Measurements from ENCODE around the gene MME. TPM values are rescaled to one million over a fixed set of nuclear protein-coding genes. Genes with fewer than 3 reads are reported as not detected.

Gene MME
- total and polyA plus RNA-seq, 2 of the 8 experiments (the other 6 are each of a cell fraction or from before 2014, with no cell fraction given) = 5.0 to 39.6 TPM

DNA sequence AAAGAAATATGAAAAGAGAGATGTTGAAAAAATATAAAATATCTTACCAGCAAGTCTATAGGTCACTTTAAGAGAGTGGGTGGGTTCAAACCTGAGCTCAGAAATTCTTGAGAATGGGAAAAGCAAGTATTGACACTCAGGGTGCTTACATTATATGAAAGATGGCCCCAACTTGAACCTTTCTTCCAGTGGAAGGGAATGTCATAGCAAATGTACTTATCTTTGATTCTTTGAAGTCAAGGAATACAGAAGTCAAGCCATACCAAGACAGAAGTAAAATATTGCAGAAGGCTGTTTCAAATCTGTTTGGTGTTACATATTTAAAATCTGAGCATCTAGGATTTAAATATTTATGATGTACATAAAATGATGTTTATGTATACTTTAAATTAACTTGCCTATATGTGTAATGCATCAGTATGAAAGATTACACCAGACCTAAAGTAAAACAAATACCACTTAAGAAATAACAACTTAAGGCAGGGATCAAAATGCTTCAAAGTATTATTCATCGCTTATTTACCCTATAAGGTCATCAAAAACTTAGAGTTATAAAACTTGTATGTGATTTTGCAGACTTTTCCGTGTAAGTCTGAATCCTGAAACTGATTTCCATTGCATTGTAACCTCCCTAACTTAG lies 8.7 kb downstream of the MME start (continued):
- TF ChIP-seq, protein P1, sequence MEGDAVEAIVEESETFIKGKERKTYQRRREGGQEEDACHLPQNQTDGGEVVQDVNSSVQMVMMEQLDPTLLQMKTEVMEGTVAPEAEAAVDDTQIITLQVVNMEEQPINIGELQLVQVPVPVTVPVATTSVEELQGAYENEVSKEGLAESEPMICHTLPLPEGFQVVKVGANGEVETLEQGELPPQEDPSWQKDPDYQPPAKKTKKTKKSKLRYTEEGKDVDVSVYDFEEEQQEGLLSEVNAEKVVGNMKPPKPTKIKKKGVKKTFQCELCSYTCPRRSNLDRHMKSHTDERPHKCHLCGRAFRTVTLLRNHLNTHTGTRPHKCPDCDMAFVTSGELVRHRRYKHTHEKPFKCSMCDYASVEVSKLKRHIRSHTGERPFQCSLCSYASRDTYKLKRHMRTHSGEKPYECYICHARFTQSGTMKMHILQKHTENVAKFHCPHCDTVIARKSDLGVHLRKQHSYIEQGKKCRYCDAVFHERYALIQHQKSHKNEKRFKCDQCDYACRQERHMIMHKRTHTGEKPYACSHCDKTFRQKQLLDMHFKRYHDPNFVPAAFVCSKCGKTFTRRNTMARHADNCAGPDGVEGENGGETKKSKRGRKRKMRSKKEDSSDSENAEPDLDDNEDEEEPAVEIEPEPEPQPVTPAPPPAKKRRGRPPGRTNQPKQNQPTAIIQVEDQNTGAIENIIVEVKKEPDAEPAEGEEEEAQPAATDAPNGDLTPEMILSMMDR (IDR thresholded peaks at IDR 0.05; ENCODE audit: control extremely low read depth in 1 of 3, insufficient read depth in 1 of 3, low read depth in 1 of 3, low read length in 3 of 3) = no peak
- no peak for TF ChIP-seq BCL11A (IDR thresholded peaks at IDR 0.05; ENCODE audit: low read depth in 2 of 2, low read length in 2 of 2)

All from H1 (cell line).